ENCODE measurements around the gene VIT. TPM values are rescaled to one million over a fixed set of nuclear protein-coding genes. Genes with fewer than 3 reads are reported as not detected.

VIT gene, protein sequence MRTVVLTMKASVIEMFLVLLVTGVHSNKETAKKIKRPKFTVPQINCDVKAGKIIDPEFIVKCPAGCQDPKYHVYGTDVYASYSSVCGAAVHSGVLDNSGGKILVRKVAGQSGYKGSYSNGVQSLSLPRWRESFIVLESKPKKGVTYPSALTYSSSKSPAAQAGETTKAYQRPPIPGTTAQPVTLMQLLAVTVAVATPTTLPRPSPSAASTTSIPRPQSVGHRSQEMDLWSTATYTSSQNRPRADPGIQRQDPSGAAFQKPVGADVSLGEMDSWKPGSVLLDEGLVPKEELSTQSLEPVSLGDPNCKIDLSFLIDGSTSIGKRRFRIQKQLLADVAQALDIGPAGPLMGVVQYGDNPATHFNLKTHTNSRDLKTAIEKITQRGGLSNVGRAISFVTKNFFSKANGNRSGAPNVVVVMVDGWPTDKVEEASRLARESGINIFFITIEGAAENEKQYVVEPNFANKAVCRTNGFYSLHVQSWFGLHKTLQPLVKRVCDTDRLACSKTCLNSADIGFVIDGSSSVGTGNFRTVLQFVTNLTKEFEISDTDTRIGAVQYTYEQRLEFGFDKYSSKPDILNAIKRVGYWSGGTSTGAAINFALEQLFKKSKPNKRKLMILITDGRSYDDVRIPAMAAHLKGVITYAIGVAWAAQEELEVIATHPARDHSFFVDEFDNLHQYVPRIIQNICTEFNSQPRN
- polyA plus RNA-seq (2013) = not detected

DNA sequence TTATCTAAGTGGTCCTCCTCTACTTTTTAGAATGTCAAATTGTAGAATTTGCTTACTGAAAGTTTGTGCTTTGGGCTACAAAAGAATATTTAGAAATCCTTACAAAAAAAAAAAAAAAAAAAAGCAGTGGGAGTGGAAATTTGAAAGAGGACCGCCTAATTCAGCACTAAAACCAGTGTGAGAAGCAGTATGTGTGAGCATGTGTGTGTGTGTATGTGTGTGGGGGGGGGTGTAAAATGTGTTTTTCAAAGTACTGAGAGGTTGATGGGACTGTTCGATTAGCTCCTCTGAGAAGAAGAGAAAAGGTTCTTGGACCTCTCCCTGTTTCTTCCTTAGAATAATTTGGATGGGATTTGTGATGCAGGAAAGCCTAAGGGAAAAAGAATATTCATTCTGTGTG is at the start of gene VIT:
VIT (plus strand) TSS at position 175 of the 400 bp plus-strand sequence. CDS start 19,664 bp downstream, outside the sequence.
- Histone ChIP-seq H3K4me3 (ENCODE audit: control insufficient read depth in 1 of 7, extremely low read depth in 1 of 7, insufficient read depth in 4 of 7, low read depth in 2 of 7, low read length in 6 of 7) (no peak within 1 kb of the TSS), H3K27me3 (replicated peaks in 2 of 5; ENCODE audit: control insufficient read depth in 4 of 5, insufficient read depth in 5 of 5, low read length in 4 of 5) (no peaks in the 10 kb centered on the region), H3K27ac (ENCODE audit: insufficient read depth in 1 of 2, low read depth in 1 of 2, low read length in 2 of 2, poor library complexity in 1 of 2, severe bottlenecking in 2 of 2) (no peak within 1 kb of the TSS), H3K36me3 (ENCODE audit: control insufficient read depth in 4 of 4, insufficient read depth in 4 of 4, low read length in 3 of 4) (no peaks in the 10 kb centered on the region), H3K9me3 (ENCODE audit: control extremely low read depth in 1 of 5, control insufficient read depth in 4 of 5, insufficient read depth in 2 of 5, low read depth in 1 of 5, low read length in 4 of 5) (no peaks in the 10 kb centered on the region), H3K4me1 (ENCODE audit: control extremely low read depth in 1 of 4, control insufficient read depth in 4 of 4, insufficient read depth in 4 of 4, low read length in 3 of 4) (no peaks in the 10 kb centered on the region)
- 100% methylated on average over 1 of the region's 2 CpGs for WGBS (ENCODE audit: insufficient coverage)
- POLR2A ChIA-PET = no interaction called here
- no peak for DNase-seq
- CTCF ChIA-PET = interaction anchor here (1.0 kb wide), 1 partner anchor 24 kb away, joined by 3 read pairs; no protein-coding TSS in a partner anchor

DNA sequence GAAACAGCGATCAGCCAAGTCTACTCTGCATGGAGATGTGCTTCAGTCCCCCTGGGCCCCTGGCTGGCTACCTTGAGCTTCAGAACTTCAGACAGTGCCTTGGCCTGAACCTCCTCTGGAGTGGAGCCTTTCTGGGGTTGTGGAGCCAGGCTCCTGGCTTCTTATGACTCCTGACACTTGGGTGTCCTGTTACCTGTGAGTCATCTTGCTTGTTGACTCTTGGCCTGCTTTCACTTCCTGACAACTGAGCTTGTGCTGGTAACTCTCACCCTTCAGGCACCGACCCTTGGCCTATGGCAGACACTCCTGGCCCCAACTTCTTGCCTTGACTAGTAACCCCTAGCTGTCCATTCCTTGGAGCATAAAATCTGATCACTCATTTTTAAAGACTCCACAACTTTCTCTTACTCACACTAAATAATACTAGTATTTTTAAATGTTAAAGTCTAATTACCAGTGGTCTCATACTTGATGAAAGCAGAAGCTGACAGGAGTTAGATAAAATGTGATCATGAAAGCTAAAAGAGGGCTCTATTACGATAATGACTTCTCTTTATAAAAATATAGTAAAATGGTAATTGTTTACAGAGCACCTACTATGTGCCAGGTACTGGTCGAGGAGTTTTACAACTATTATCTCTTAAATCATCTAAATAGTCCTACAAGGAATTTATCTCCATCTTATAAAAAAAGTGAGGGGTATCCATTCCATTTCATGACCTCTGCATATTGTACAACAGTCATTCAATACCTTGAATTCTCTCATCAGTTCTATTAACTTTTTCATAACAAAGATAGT is 46.3 kb upstream of the VIT start:
- no peaks in the 10 kb centered on the region for H3K4me1 ChIP-seq (ENCODE audit: control extremely low read depth in 1 of 4, control insufficient read depth in 4 of 4, insufficient read depth in 4 of 4, low read length in 3 of 4)
- H3K27ac ChIP-seq (ENCODE audit: insufficient read depth in 1 of 2, low read depth in 1 of 2, low read length in 2 of 2, poor library complexity in 1 of 2, severe bottlenecking in 2 of 2) = no peak overlapping the region
- ChIA-PET CTCF (interaction anchor here (1.3 to 1.4 kb wide), 2 partner anchors 14 to 20 kb away, joined by 3 to 5 read pairs; no protein-coding TSS in a partner anchor), POLR2A (no interaction called here)
- H3K9me3 ChIP-seq (ENCODE audit: control extremely low read depth in 1 of 5, control insufficient read depth in 4 of 5, insufficient read depth in 2 of 5, low read depth in 1 of 5, low read length in 4 of 5) = peaks cover 0 to 4% (median 0%) of the 10 kb centered on the region in 5 experiments
- no peak overlapping the region for H3K4me3 ChIP-seq (ENCODE audit: control insufficient read depth in 1 of 7, extremely low read depth in 1 of 7, insufficient read depth in 4 of 7, low read depth in 2 of 7, low read length in 6 of 7)
- no peaks in the 10 kb centered on the region for H3K27me3 ChIP-seq (replicated peaks in 2 of 5; ENCODE audit: control insufficient read depth in 4 of 5, insufficient read depth in 5 of 5, low read length in 4 of 5)
- H3K36me3 ChIP-seq (ENCODE audit: control insufficient read depth in 4 of 4, insufficient read depth in 4 of 4, low read length in 3 of 4) = no peaks in the 10 kb centered on the region
- WGBS (ENCODE audit: insufficient coverage) = 100% methylated on average over 2 of the region's 4 CpGs
- no peak for DNase-seq

DNA sequence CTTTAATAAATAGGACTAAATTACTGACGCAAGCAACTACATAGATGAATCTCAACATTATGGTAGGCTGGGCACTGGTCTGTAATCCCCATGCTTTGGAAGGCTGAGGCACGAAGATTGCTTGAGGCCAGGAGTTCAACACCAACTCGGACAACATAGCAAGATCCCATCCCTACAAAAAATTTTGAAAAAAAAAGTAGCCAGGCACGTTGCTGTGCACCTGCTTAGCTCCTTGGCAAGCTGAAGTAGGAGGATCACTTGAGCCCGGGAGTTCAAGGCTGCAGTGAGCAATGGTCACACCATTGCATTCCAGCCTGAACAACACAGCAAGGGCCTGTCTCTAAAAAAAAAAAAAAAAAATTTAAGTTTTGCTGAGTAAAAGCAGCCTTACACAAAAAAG is 43.4 kb upstream of the VIT start:
- no peaks in the 10 kb centered on the region for H3K36me3 ChIP-seq (ENCODE audit: control insufficient read depth in 4 of 4, insufficient read depth in 4 of 4, low read length in 3 of 4)
- no peak overlapping the region for H3K4me3 ChIP-seq (ENCODE audit: control insufficient read depth in 1 of 7, extremely low read depth in 1 of 7, insufficient read depth in 4 of 7, low read depth in 2 of 7, low read length in 6 of 7)
- no peaks in the 10 kb centered on the region for H3K4me1 ChIP-seq (ENCODE audit: control extremely low read depth in 1 of 4, control insufficient read depth in 4 of 4, insufficient read depth in 4 of 4, low read length in 3 of 4)
- ChIA-PET CTCF (interaction anchor here (1.1 kb wide), 1 partner anchor 48 kb away, joined by 4 read pairs; no protein-coding TSS in a partner anchor), POLR2A (no interaction called here)
- H3K27ac ChIP-seq (ENCODE audit: insufficient read depth in 1 of 2, low read depth in 1 of 2, low read length in 2 of 2, poor library complexity in 1 of 2, severe bottlenecking in 2 of 2) = no peak overlapping the region
- H3K9me3 ChIP-seq (ENCODE audit: control extremely low read depth in 1 of 5, control insufficient read depth in 4 of 5, insufficient read depth in 2 of 5, low read depth in 1 of 5, low read length in 4 of 5) = no peaks in the 10 kb centered on the region
- 100% methylated on average over 4 of the region's 5 CpGs for WGBS (ENCODE audit: insufficient coverage)
- no peak for DNase-seq
- no peaks in the 10 kb centered on the region for H3K27me3 ChIP-seq (replicated peaks in 2 of 5; ENCODE audit: control insufficient read depth in 4 of 5, insufficient read depth in 5 of 5, low read length in 4 of 5)

DNA sequence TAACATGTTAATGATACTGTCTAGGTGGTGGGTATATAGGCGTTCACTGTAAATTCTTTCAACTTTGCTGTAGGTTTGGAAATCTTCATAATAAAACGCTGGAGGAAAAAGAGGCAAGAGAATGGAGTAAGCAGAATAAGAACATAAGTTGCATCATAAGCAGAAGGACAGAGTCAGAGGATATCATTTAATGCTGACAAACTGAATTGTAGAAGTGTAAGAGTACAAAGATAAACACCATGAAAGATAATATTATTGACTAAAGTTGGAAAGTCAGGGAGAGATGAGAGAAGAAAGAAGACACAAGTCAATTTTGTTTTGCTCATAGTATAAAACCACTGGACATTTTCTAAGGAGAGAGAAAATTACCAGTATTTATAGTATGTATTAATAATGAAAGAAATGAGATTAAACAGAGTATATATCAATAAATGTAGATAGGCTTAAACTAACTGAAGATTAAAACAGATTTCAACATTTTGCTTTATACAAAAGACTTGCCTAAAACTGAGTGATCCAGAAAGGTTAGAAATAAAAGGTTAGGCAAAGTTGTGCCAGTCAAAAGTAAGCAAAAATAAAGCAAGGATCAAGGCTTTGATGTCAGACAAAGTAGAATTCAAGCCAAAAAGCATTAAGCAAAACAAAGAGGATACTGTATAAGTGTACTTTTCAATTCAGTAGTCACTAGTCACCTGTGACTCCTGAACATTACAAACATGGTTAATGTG is 42.4 kb upstream of the VIT start:
- ChIA-PET POLR2A (no interaction called here), CTCF (interaction anchor here (1.1 kb wide), 1 partner anchor 48 kb away, joined by 4 read pairs; no protein-coding TSS in a partner anchor)
- H3K36me3 ChIP-seq (ENCODE audit: control insufficient read depth in 4 of 4, insufficient read depth in 4 of 4, low read length in 3 of 4) = no peaks in the 10 kb centered on the region
- DNase-seq = no peak
- no peak overlapping the region for H3K4me3 ChIP-seq (ENCODE audit: control insufficient read depth in 1 of 7, extremely low read depth in 1 of 7, insufficient read depth in 4 of 7, low read depth in 2 of 7, low read length in 6 of 7)
- no peaks in the 10 kb centered on the region for H3K4me1 ChIP-seq (ENCODE audit: control extremely low read depth in 1 of 4, control insufficient read depth in 4 of 4, insufficient read depth in 4 of 4, low read length in 3 of 4)
- no peaks in the 10 kb centered on the region for H3K27me3 ChIP-seq (replicated peaks in 2 of 5; ENCODE audit: control insufficient read depth in 4 of 5, insufficient read depth in 5 of 5, low read length in 4 of 5)
- no peak overlapping the region for H3K27ac ChIP-seq (ENCODE audit: insufficient read depth in 1 of 2, low read depth in 1 of 2, low read length in 2 of 2, poor library complexity in 1 of 2, severe bottlenecking in 2 of 2)
- WGBS (ENCODE audit: insufficient coverage) = 100% methylated on average over 2 of the region's 2 CpGs
- H3K9me3 ChIP-seq (ENCODE audit: control extremely low read depth in 1 of 5, control insufficient read depth in 4 of 5, insufficient read depth in 2 of 5, low read depth in 1 of 5, low read length in 4 of 5) = no peaks in the 10 kb centered on the region

DNA sequence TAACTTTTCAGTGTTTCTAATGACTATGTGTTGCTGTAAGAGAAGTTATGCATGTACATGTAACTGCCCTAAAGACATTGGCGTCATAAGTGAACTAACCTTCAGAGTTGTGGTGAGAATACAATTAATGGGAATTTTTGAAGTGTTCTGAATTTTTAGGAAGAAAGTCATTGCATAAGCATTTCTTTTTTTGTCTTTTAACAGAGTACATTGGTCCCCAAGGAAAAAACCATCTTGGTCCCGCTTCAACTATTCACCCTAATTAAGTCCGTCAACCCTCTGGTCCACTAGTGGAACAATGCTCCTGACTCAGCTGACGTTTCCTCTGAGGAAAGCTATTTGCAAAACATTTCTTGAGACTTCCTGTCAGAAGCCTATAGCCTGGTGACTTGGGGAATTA is 41.1 kb upstream of the VIT start:
- H3K27me3 ChIP-seq (replicated peaks in 2 of 5; ENCODE audit: control insufficient read depth in 4 of 5, insufficient read depth in 5 of 5, low read length in 4 of 5) = no peaks in the 10 kb centered on the region
- ChIA-PET CTCF (no interaction called here), POLR2A (no interaction called here)
- H3K36me3 ChIP-seq (ENCODE audit: control insufficient read depth in 4 of 4, insufficient read depth in 4 of 4, low read length in 3 of 4) = no peaks in the 10 kb centered on the region
- DNase-seq = no peak
- H3K4me1 ChIP-seq (ENCODE audit: control extremely low read depth in 1 of 4, control insufficient read depth in 4 of 4, insufficient read depth in 4 of 4, low read length in 3 of 4) = no peaks in the 10 kb centered on the region
- 100% methylated on average over 3 of the region's 4 CpGs for WGBS (ENCODE audit: insufficient coverage)
- H3K9me3 ChIP-seq (ENCODE audit: control extremely low read depth in 1 of 5, control insufficient read depth in 4 of 5, insufficient read depth in 2 of 5, low read depth in 1 of 5, low read length in 4 of 5) = no peaks in the 10 kb centered on the region
- H3K27ac ChIP-seq (ENCODE audit: insufficient read depth in 1 of 2, low read depth in 1 of 2, low read length in 2 of 2, poor library complexity in 1 of 2, severe bottlenecking in 2 of 2) = no peak overlapping the region
- H3K4me3 ChIP-seq (ENCODE audit: control insufficient read depth in 1 of 7, extremely low read depth in 1 of 7, insufficient read depth in 4 of 7, low read depth in 2 of 7, low read length in 6 of 7) = no peak overlapping the region

DNA sequence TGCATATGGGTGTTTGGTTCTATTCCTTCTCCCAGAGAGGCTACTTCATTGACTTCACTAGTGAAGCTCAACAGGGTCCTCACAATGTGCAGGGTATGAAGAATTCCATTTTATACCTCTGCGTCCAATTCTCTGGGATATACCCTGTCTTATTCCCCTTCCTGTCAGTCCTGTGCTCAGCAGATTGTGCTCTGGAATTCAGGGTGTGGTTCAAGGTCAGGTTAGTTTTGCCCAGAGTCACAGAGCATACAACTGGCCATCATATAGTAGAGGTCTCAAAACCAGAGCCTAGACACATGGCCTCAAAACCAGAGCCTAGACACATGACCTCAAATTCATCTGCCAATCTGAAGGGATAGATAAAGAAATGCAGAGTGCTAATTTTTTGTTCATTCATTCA is 38.8 kb upstream of the VIT start:
- Histone ChIP-seq H3K9me3 (ENCODE audit: control extremely low read depth in 1 of 5, control insufficient read depth in 4 of 5, insufficient read depth in 2 of 5, low read depth in 1 of 5, low read length in 4 of 5) (no peaks in the 10 kb centered on the region), H3K4me3 (ENCODE audit: control insufficient read depth in 1 of 7, extremely low read depth in 1 of 7, insufficient read depth in 4 of 7, low read depth in 2 of 7, low read length in 6 of 7) (no peak overlapping the region), H3K27me3 (replicated peaks in 2 of 5; ENCODE audit: control insufficient read depth in 4 of 5, insufficient read depth in 5 of 5, low read length in 4 of 5) (no peaks in the 10 kb centered on the region), H3K27ac (ENCODE audit: insufficient read depth in 1 of 2, low read depth in 1 of 2, low read length in 2 of 2, poor library complexity in 1 of 2, severe bottlenecking in 2 of 2) (no peak overlapping the region), H3K36me3 (ENCODE audit: control insufficient read depth in 4 of 4, insufficient read depth in 4 of 4, low read length in 3 of 4) (no peaks in the 10 kb centered on the region), H3K4me1 (ENCODE audit: control extremely low read depth in 1 of 4, control insufficient read depth in 4 of 4, insufficient read depth in 4 of 4, low read length in 3 of 4) (no peaks in the 10 kb centered on the region)
- POLR2A ChIA-PET = no interaction called here
- DNase-seq = no peak
- CTCF ChIA-PET = interaction anchor here (1.0 kb wide), 1 partner anchor 305 kb away, joined by 4 read pairs; no protein-coding TSS in a partner anchor
- WGBS (ENCODE audit: insufficient coverage) = no CpG with 5 or more reads among the region's 1 CpG
